ENCODE results near the gene ADGRV1. TPM values are rescaled to one million over a fixed set of nuclear protein-coding genes. Genes with fewer than 3 reads are reported as not detected.
"Not testable (repeated sequence)": the region's sequence is repeated elsewhere in the genome, so short reads cannot be mapped to it uniquely, and the experiment has no call there.

ADGRV1 gene
- total and polyA plus RNA-seq, 2 donors = 2.2 to 5.1 TPM

GRCh38 chr5:90561766-90562165 lies 3.2 kb downstream of the ADGRV1 start:
- Histone ChIP-seq H3K4me3 (ENCODE audit: low read length in 2 of 2) (no peak overlapping the region), H3K27me3 (ENCODE audit: control insufficient read depth in 2 of 2, insufficient read depth in 1 of 2, low read length in 1 of 2) (peaks cover 18 to 48% of the 10 kb centered on the region in 2 donors), H3K4me1 (ENCODE audit: control insufficient read depth in 2 of 2, insufficient read depth in 2 of 2, low read length in 2 of 2) (no peaks in the 10 kb centered on the region), H3K36me3 (ENCODE audit: control insufficient read depth in 2 of 2, insufficient read depth in 2 of 2, low read length in 1 of 2) (no peaks in the 10 kb centered on the region), H3K9me3 (ENCODE audit: control insufficient read depth in 2 of 2, insufficient read depth in 1 of 2, low read length in 1 of 2) (peaks cover 0 to 2% of the 10 kb centered on the region in 2 donors), H3K27ac (ENCODE audit: low read depth in 1 of 2, low read length in 1 of 2) (no peak overlapping the region)
- WGBS = 59% methylated on average over 1 of the region's 1 CpG
- no peak for DNase-seq (ENCODE audit: low read depth in 6 of 9, low spot score in 9 of 9)

- Histone ChIP-seq H3K36me3 (ENCODE audit: control insufficient read depth in 2 of 2, insufficient read depth in 2 of 2, low read length in 1 of 2) (no peaks in the 10 kb centered on the region), H3K4me3 (ENCODE audit: low read length in 2 of 2) (no peak overlapping the region), H3K27me3 (ENCODE audit: control insufficient read depth in 2 of 2, insufficient read depth in 1 of 2, low read length in 1 of 2) (peaks cover 16 to 42% of the 10 kb centered on the region in 2 donors), H3K9me3 (ENCODE audit: control insufficient read depth in 2 of 2, insufficient read depth in 1 of 2, low read length in 1 of 2) (peaks cover 0 to 2% of the 10 kb centered on the region in 2 donors), H3K27ac (ENCODE audit: low read depth in 1 of 2, low read length in 1 of 2) (no peak overlapping the region), H3K4me1 (ENCODE audit: control insufficient read depth in 2 of 2, insufficient read depth in 2 of 2, low read length in 2 of 2) (no peaks in the 10 kb centered on the region)
- WGBS = 92% methylated on average over 5 of the region's 5 CpGs
- DNase-seq (ENCODE audit: low read depth in 6 of 9, low spot score in 9 of 9) = no peak
Measured at GRCh38 chr5:90562341-90562740, 3.7 kb downstream of the ADGRV1 start.

GRCh38 chr5:90563108-90563507 lies 4.5 kb downstream of the ADGRV1 start:
- Histone ChIP-seq H3K36me3 (ENCODE audit: control insufficient read depth in 2 of 2, insufficient read depth in 2 of 2, low read length in 1 of 2) (no peaks in the 10 kb centered on the region), H3K9me3 (ENCODE audit: control insufficient read depth in 2 of 2, insufficient read depth in 1 of 2, low read length in 1 of 2) (peaks cover 0 to 2% of the 10 kb centered on the region in 2 donors), H3K4me1 (ENCODE audit: control insufficient read depth in 2 of 2, insufficient read depth in 2 of 2, low read length in 2 of 2) (no peaks in the 10 kb centered on the region), H3K4me3 (ENCODE audit: low read length in 2 of 2) (no peak overlapping the region), H3K27me3 (ENCODE audit: control insufficient read depth in 2 of 2, insufficient read depth in 1 of 2, low read length in 1 of 2) (peaks cover 10 to 34% of the 10 kb centered on the region in 2 donors), H3K27ac (ENCODE audit: low read depth in 1 of 2, low read length in 1 of 2) (no peak overlapping the region)
- DNase-seq (ENCODE audit: low read depth in 6 of 9, low spot score in 9 of 9) = no peak
- 85% methylated on average over 1 of the region's 1 CpG for WGBS

- H3K4me1 ChIP-seq (ENCODE audit: control insufficient read depth in 2 of 2, insufficient read depth in 2 of 2, low read length in 2 of 2) = no peaks in the 10 kb centered on the region
- no peaks in the 10 kb centered on the region for H3K36me3 ChIP-seq (ENCODE audit: control insufficient read depth in 2 of 2, insufficient read depth in 2 of 2, low read length in 1 of 2)
- 99% methylated on average over 3 of the region's 3 CpGs for WGBS
- peaks cover 2 to 11% of the 10 kb centered on the region in 2 donors for H3K27me3 ChIP-seq (ENCODE audit: control insufficient read depth in 2 of 2, insufficient read depth in 1 of 2, low read length in 1 of 2)
- DNase-seq (ENCODE audit: low read depth in 6 of 9, low spot score in 9 of 9) = no peak
- H3K4me3 ChIP-seq (ENCODE audit: low read length in 2 of 2) = no peak overlapping the region
- H3K9me3 ChIP-seq (ENCODE audit: control insufficient read depth in 2 of 2, insufficient read depth in 1 of 2, low read length in 1 of 2) = no peaks in the 10 kb centered on the region
- no peak overlapping the region for H3K27ac ChIP-seq (ENCODE audit: low read depth in 1 of 2, low read length in 1 of 2)
Measured at GRCh38 chr5:90565491-90565890, 6.9 kb downstream of the ADGRV1 start.

- Histone ChIP-seq H3K4me3 (ENCODE audit: low read length in 2 of 2) (no peak overlapping the region), H3K27ac (ENCODE audit: low read depth in 1 of 2, low read length in 1 of 2) (no peak overlapping the region), H3K36me3 (ENCODE audit: control insufficient read depth in 2 of 2, insufficient read depth in 2 of 2, low read length in 1 of 2) (no peaks in the 10 kb centered on the region), H3K27me3 (ENCODE audit: control insufficient read depth in 2 of 2, insufficient read depth in 1 of 2, low read length in 1 of 2) (no peaks in the 10 kb centered on the region), H3K4me1 (ENCODE audit: control insufficient read depth in 2 of 2, insufficient read depth in 2 of 2, low read length in 2 of 2) (no peaks in the 10 kb centered on the region), H3K9me3 (ENCODE audit: control insufficient read depth in 2 of 2, insufficient read depth in 1 of 2, low read length in 1 of 2) (no peaks in the 10 kb centered on the region)
- DNase-seq (ENCODE audit: low read depth in 6 of 9, low spot score in 9 of 9) = no peak
- 96% methylated on average over 1 of the region's 1 CpG for WGBS
Measured at GRCh38 chr5:90569084-90569483, 10.5 kb downstream of the ADGRV1 start.

- WGBS = 91% methylated on average over 2 of the region's 2 CpGs
- H3K4me3 ChIP-seq (ENCODE audit: low read length in 2 of 2) = no peak overlapping the region
- no peaks in the 10 kb centered on the region for H3K27me3 ChIP-seq (ENCODE audit: control insufficient read depth in 2 of 2, insufficient read depth in 1 of 2, low read length in 1 of 2)
- no peak overlapping the region for H3K27ac ChIP-seq (ENCODE audit: low read depth in 1 of 2, low read length in 1 of 2)
- no peak for DNase-seq (ENCODE audit: low read depth in 6 of 9, low spot score in 9 of 9)
- H3K9me3 ChIP-seq (ENCODE audit: control insufficient read depth in 2 of 2, insufficient read depth in 1 of 2, low read length in 1 of 2) = no peaks in the 10 kb centered on the region
- no peaks in the 10 kb centered on the region for H3K4me1 ChIP-seq (ENCODE audit: control insufficient read depth in 2 of 2, insufficient read depth in 2 of 2, low read length in 2 of 2)
- no peaks in the 10 kb centered on the region for H3K36me3 ChIP-seq (ENCODE audit: control insufficient read depth in 2 of 2, insufficient read depth in 2 of 2, low read length in 1 of 2)
Measured at GRCh38 chr5:90570034-90570433, 11.4 kb downstream of the ADGRV1 start.

GRCh38 chr5:90571147-90571773 lies 12.7 kb downstream of the ADGRV1 start:
- Histone ChIP-seq H3K27ac (ENCODE audit: low read depth in 1 of 2, low read length in 1 of 2) (no peak overlapping the region), H3K4me1 (ENCODE audit: control insufficient read depth in 2 of 2, insufficient read depth in 2 of 2, low read length in 2 of 2) (no peaks in the 10 kb centered on the region), H3K9me3 (ENCODE audit: control insufficient read depth in 2 of 2, insufficient read depth in 1 of 2, low read length in 1 of 2) (peaks cover 0 to 3% of the 10 kb centered on the region in 2 donors), H3K4me3 (ENCODE audit: low read length in 2 of 2) (no peak overlapping the region), H3K27me3 (ENCODE audit: control insufficient read depth in 2 of 2, insufficient read depth in 1 of 2, low read length in 1 of 2) (no peaks in the 10 kb centered on the region), H3K36me3 (ENCODE audit: control insufficient read depth in 2 of 2, insufficient read depth in 2 of 2, low read length in 1 of 2) (no peaks in the 10 kb centered on the region)
- DNase-seq (ENCODE audit: low read depth in 6 of 9, low spot score in 9 of 9) = no peak
- 95% methylated on average over 1 of the region's 1 CpG for WGBS

- H3K4me3 ChIP-seq (ENCODE audit: low read length in 2 of 2) = no peak overlapping the region
- H3K4me1 ChIP-seq (ENCODE audit: control insufficient read depth in 2 of 2, insufficient read depth in 2 of 2, low read length in 2 of 2) = no peaks in the 10 kb centered on the region
- no peaks in the 10 kb centered on the region for H3K27me3 ChIP-seq (ENCODE audit: control insufficient read depth in 2 of 2, insufficient read depth in 1 of 2, low read length in 1 of 2)
- no peaks in the 10 kb centered on the region for H3K36me3 ChIP-seq (ENCODE audit: control insufficient read depth in 2 of 2, insufficient read depth in 2 of 2, low read length in 1 of 2)
- WGBS = 96% methylated on average over 5 of the region's 5 CpGs
- peaks cover 0 to 3% of the 10 kb centered on the region in 2 donors for H3K9me3 ChIP-seq (ENCODE audit: control insufficient read depth in 2 of 2, insufficient read depth in 1 of 2, low read length in 1 of 2)
- no peak overlapping the region for H3K27ac ChIP-seq (ENCODE audit: low read depth in 1 of 2, low read length in 1 of 2)
- no peak for DNase-seq (ENCODE audit: low read depth in 6 of 9, low spot score in 9 of 9)
Measured at GRCh38 chr5:90575712-90576111, 17.1 kb downstream of the ADGRV1 start.

GRCh38 chr5:90576566-90576965 lies 18.0 kb downstream of the ADGRV1 start:
- H3K27ac ChIP-seq (ENCODE audit: low read depth in 1 of 2, low read length in 1 of 2); H3K4me3 ChIP-seq (ENCODE audit: low read length in 2 of 2); H3K27me3 ChIP-seq (ENCODE audit: control insufficient read depth in 2 of 2, insufficient read depth in 1 of 2, low read length in 1 of 2); DNase-seq (ENCODE audit: low read depth in 6 of 9, low spot score in 9 of 9); H3K9me3 ChIP-seq (ENCODE audit: control insufficient read depth in 2 of 2, insufficient read depth in 1 of 2, low read length in 1 of 2); H3K36me3 ChIP-seq (ENCODE audit: control insufficient read depth in 2 of 2, insufficient read depth in 2 of 2, low read length in 1 of 2); H3K4me1 ChIP-seq (ENCODE audit: control insufficient read depth in 2 of 2, insufficient read depth in 2 of 2, low read length in 2 of 2): not testable (repeated sequence)
- 66% methylated on average over 3 of the region's 3 CpGs for WGBS
